HG03520 (cell line): ENCODE results near the gene ALMS1.
"Not testable (repeated sequence)": the region's sequence is repeated elsewhere in the genome, so short reads cannot be mapped to it uniquely, and the experiment has no call there.

ENCODE experiments used
- ATAC-seq: cut with Tn5 transposase; IDR thresholded peaks from one replicate; pipeline ENCODE4 v1.9.1; 2021; ENCODE audit warnings: mild to moderate bottlenecking, moderate library complexity; ENCODE audit not compliant: unreplicated experiment

Gene ALMS1

GRCh38 chr2:73614105-73614504, 228.5 kb downstream of the ALMS1 start:
- no peak for ATAC-seq

DNA sequence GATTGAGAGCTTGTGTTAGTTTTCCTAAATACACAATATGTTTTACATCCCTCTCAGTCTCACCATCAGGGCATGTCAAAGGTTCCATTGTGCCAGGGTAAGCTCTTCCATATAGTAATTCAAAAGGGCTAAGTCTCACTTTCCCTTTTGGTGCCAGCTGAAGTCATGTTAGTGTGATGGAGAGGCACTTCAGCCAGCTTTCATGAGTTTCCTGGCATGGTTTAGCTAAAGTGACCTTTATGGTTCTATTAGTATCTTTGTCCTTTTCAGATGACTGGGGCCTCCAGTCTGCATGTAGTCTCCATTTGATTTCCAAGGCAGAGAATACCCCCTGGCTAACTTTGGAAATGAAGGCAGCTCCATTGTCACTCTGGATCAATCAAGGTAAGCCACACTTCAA, 229.4 kb downstream of the ALMS1 start:
- no peak for ATAC-seq

- not testable (repeated sequence) for ATAC-seq
Measured at GRCh38 chr2:73619925-73620324, 234.3 kb downstream of the ALMS1 start.

DNA sequence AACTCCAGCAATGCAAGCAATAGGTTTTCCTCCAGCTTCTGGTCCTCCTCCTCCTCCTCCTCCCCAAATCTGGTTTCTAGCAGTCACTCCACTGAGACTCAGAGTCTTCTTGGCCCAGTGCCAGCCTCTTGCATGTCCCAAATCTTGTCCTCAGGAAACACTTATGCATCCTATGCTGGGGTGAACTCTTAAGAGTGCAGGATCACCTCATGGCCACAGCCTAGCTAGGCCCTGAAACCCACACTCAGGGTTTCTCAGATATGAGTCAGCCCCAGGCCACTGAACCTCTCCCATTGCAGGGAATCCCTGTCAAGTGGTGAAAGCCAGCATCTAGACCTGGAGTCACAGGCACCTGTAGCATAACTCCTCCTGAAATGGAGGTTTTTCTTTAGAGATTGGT, 238.4 kb downstream of the ALMS1 start:
- not testable (repeated sequence) for ATAC-seq

DNA sequence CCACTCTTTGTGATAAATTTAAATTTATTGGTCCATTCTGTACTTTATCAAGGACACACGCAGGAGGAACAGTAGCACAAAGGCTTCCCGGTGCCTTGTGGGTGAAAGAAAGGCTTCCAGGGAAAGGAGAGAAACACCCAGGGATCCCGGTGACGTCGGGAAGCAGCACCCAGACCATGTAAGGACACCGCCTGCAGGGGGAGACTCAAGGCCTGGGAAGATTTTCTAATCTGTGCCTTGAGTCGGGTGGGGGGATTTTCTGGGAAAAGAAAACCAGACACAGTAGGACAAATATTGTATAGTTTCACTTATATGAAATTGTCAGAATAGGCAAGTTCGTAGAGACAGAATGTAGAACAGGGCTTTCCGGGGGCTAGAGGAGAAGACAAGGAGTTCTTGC, 239.0 kb downstream of the ALMS1 start:
- not testable (repeated sequence) for ATAC-seq

- ATAC-seq = not testable (repeated sequence)
Measured at GRCh38 chr2:73626237-73626636, 240.6 kb downstream of the ALMS1 start.

- peak; percentile 57 for ATAC-seq
Measured at GRCh38 chr2:73628493-73628892, 242.9 kb downstream of the ALMS1 start.

GRCh38 chr2:73630662-73631266, 245.1 kb downstream of the ALMS1 start:
- ATAC-seq = not testable (repeated sequence)

DNA sequence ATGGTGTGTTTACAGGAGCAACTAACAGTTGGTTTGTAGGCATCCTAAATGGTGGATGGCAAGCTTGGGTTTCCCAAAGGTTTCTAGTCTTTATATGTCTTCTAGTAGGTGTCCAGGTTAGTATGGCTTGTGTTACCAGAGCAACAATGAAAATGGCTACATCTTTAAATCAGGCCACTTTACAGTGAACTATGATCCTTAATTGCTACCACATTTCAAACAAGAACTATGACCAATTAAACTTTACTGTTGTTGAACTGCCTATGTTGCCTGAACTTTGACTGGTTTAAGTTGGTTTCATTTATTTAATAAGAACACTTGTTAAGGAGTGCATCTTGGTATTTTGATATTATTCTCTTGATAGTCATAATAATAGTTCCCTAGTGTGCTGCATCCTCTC, 251.3 kb downstream of the ALMS1 start:
- not testable (repeated sequence) for ATAC-seq

DNA sequence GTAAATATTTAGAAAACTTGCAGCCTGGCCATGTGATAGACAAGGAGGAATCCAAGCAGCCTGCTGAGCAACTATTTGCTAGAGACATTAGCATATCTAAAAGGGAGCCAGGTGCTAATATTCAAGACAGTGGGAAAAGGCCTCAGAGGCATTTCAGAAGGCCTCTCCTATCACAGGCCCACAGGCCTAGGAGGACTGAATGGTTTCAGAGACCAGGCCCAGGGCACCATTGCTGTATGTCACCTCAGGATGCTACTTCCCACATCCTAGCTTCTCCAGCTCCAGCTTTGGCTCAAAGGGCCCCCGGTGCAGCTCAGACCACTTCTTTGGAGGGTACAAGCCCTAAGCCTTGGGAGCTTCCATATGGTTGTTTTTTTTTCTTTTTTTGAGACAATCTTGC, 252.8 kb downstream of the ALMS1 start:
- ATAC-seq = no peak

DNA sequence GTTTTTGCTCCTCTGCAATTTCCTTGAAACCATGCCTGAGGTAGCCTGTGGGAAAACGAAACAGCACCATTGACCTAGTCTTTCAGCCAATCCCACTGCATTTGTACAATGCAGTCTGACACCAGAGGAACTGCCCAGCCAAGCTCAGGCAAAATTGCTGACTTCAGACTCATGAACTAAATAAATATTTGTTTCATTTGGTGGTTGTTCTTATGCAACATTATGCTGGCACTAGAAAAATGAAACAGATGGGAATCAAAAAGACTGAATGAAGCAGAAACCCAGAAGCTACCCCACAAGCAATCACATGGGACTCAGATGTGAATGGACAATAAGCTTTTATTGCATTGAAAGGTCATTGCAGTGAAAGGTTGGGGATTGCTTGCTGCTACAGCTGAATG, 254.9 kb downstream of the ALMS1 start:
- ATAC-seq = no peak

GRCh38 chr2:73640946-73641766, 255.5 kb downstream of the ALMS1 start:
- no peak for ATAC-seq

- no peak for ATAC-seq
Measured at GRCh38 chr2:73641767-73642062, 256.1 kb downstream of the ALMS1 start.

GRCh38 chr2:73642338-73643018, 256.8 kb downstream of the ALMS1 start, which contains the start of gene NAT8:
NAT8 (minus strand) TSS chr2:73642422; CDS start chr2:73641628, 794 bp downstream.
- no peak for ATAC-seq

DNA sequence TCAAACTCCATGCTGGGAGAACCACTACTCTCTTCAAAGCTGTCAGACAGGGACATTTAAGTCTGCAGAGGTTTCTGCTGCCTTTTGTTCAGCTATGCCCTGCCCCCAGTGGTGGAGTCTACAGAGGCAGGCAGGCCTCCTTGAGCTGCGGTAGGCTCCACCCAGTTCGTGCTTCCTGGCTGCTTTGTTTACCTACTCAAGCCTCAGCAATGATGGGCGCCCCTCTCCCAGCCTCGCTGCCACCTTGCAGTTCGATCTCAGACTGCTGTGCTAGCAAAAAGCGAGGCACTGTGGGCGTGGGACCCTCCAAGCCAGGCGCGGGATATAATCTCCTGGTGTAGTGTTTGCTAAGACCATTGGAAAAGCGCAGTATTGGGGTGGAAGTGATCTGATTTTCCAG, 262.1 kb downstream of the ALMS1 start:
- not testable (repeated sequence) for ATAC-seq

DNA sequence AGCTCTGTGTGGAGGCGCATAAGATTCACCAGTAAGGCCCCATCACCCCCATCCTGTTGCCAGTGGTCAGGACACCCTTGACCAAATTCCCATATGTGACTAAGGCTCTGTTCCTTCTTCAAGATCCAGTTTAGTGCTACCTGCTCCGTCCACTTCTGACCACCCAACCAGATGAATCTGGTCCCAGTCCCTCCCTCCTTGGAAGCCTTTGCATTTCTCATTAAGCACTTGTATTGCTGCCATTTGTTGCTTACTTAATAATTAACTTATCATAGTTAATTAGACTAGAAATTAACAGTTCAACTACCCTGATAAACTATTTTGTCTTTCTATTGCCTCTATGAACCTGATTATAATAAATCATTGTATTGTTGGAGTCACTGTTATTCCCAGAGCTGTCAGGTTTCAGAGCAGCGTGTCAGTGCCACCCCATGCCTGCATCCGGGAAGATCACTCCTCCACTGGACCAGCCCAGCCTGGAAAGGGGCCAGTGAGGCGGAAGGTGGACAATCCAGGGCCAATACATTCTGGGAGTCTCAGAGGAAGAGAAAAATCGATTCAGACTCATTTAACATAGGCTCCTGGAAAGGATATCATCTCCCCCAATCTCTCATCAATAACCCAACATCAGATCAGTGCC, 266.1 kb downstream of the ALMS1 start:
- ATAC-seq = no peak

DNA sequence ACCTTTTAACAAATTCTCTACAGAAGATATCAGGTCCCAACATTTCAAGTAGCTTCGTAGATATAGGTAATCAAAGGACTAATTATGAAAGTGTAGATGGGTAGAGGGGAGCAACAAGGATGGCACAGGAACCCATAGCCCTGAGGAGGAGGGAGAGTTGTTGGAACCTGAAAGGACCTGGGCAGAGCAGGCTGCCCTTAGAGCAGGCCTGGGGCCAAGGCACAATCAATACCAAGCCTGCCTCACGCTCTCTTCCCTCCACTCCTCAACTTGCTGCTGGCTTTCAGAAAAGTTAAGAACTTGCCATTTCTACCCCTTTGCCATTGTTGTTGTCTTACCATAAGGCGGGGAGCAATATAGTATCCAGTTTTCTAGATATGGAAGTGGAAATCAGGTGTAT, 266.7 kb downstream of the ALMS1 start:
- no peak for ATAC-seq

- no peak for ATAC-seq
Measured at GRCh38 chr2:73654175-73654574, 268.5 kb downstream of the ALMS1 start.
